WTC11 (cell line): ENCODE data around the gene AGL.

Source experiments
- CDX4 ChIP-seq: fragments of 250-450 bp; sonication (Bioruptor Pico); IDR thresholded peaks from 2 replicates; pipeline ENCODE4 v1.9.0; 2021; ENCODE audit warnings: moderate library complexity, mild to moderate bottlenecking, inconsistent platforms, borderline replicate concordance
- CREB1 ChIP-seq: sonication (generic); formaldehyde crosslinking; IDR thresholded peaks from 2 replicates; pipeline ENCODE4 v1.8.0; 2023; ENCODE audit warnings: mild to moderate bottlenecking, missing genetic modification reagents
- CREM ChIP-seq: sonication (generic); formaldehyde crosslinking; IDR thresholded peaks from 2 replicates; pipeline ENCODE4 v1.8.1; 2022; ENCODE audit warnings: mild to moderate bottlenecking, missing genetic modification reagents, moderate library complexity
- CTCF ChIP-seq: fragments of 200-600 bp; IDR thresholded peaks from 2 replicates; pipeline ENCODE4 v1.8.0; 2022; ENCODE audit warnings: antibody characterized with exemption
- E2F5 ChIP-seq: sonication (generic); formaldehyde crosslinking; IDR thresholded peaks from 2 replicates; pipeline ENCODE4 v1.8.1; 2022; ENCODE audit warnings: mild to moderate bottlenecking, moderate library complexity, missing genetic modification reagents
- MYBL2 ChIP-seq: sonication (generic); formaldehyde crosslinking; IDR thresholded peaks from 2 replicates; pipeline ENCODE4 v1.8.1; 2023; ENCODE audit warnings: mild to moderate bottlenecking, moderate library complexity, missing genetic modification reagents
- NFE2L1 ChIP-seq: sonication (generic); formaldehyde crosslinking; IDR thresholded peaks from 2 replicates; pipeline ENCODE4 v1.8.1; 2023; ENCODE audit warnings: missing genetic modification reagents
- NR2C2 ChIP-seq: sonication (generic); formaldehyde crosslinking; IDR thresholded peaks from 2 replicates; pipeline ENCODE4 v1.8.0; 2022; ENCODE audit warnings: mild to moderate bottlenecking, missing genetic modification reagents
- RELA ChIP-seq: sonication (generic); formaldehyde crosslinking; IDR thresholded peaks from 2 replicates; pipeline ENCODE4 v1.8.1; 2022; ENCODE audit warnings: missing genetic modification reagents, mild to moderate bottlenecking, borderline replicate concordance
- SMAD4 ChIP-seq: sonication (generic); formaldehyde crosslinking; IDR thresholded peaks from 2 replicates; pipeline ENCODE4 v1.8.0; 2022; ENCODE audit warnings: mild to moderate bottlenecking, missing genetic modification reagents
- STAT6 ChIP-seq: sonication (generic); formaldehyde crosslinking; conservative IDR thresholded peaks from 2 replicates; pipeline ENCODE4 v1.8.1; 2023; ENCODE audit warnings: mild to moderate bottlenecking, low read depth, missing genetic modification reagents, moderate library complexity
- USF2 ChIP-seq: sonication (generic); formaldehyde crosslinking; IDR thresholded peaks from 2 replicates; pipeline ENCODE4 v1.8.1; 2023; ENCODE audit warnings: mild to moderate bottlenecking, missing genetic modification reagents, moderate library complexity

DNA sequence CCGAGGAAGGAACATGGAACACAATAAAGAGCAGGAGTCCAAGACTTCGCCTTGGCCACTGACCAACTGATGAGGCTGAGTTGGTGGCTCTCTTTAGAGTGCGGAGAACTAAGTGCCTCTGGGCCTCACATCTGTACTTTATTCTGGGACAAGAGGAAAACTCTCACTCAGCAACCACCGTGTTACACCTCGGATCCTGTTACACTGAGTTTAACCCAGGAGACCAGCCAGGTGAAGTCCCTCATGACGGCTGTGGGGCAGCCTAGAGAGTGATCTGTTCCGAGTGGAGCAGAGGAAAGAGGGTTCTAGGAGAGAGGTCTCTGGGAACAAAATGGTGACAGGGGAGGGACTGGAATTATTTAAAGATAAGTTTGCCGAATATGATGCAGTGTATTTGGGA lies 33.5 kb upstream of the AGL start:
- TF ChIP-seq CTCF (no peak), NR2C2 (CRISPR knock-in tag) (no peak), NFE2L1 (CRISPR knock-in tag) (no peak), MYBL2 (CRISPR knock-in tag) (no peak), RELA (CRISPR knock-in tag) (no peak), CREM (CRISPR knock-in tag) (no peak), CDX4 (CRISPR knock-in tag) (no peak), SMAD4 (no peak), USF2 (no peak), CREB1 (no peak), STAT6 (CRISPR knock-in tag) (no peak), E2F5 (no peak)
